ENCODE data around the gene MT1F. TPM values are rescaled to one million over a fixed set of nuclear protein-coding genes. Genes with fewer than 3 reads are reported as not detected.
"Not testable (repeated sequence)": the region's sequence is repeated elsewhere in the genome, so short reads cannot be mapped to it uniquely, and the experiment has no call there.

The MT1F gene
- total RNA-seq, 1 donor from 2014 or later = 6.3 TPM

- H3K27ac Mint-ChIP-seq = no peak overlapping the region
- DNase-seq (ENCODE audit: low spot score, unreplicated experiment) = no peak
- H3K36me3 Mint-ChIP-seq (ENCODE audit: insufficient read depth) = no peaks in the 10 kb centered on the region
- peaks cover 5% of the 10 kb centered on the region for H3K4me1 Mint-ChIP-seq (ENCODE audit: low read depth)
- H3K4me3 Mint-ChIP-seq (ENCODE audit: low read depth) = no peak overlapping the region
- peaks cover 97% of the 10 kb centered on the region for H3K27me3 Mint-ChIP-seq
- H3K9me3 Mint-ChIP-seq (ENCODE audit: low read depth) = no peaks in the 10 kb centered on the region
- TF ChIP-seq, protein P1, sequence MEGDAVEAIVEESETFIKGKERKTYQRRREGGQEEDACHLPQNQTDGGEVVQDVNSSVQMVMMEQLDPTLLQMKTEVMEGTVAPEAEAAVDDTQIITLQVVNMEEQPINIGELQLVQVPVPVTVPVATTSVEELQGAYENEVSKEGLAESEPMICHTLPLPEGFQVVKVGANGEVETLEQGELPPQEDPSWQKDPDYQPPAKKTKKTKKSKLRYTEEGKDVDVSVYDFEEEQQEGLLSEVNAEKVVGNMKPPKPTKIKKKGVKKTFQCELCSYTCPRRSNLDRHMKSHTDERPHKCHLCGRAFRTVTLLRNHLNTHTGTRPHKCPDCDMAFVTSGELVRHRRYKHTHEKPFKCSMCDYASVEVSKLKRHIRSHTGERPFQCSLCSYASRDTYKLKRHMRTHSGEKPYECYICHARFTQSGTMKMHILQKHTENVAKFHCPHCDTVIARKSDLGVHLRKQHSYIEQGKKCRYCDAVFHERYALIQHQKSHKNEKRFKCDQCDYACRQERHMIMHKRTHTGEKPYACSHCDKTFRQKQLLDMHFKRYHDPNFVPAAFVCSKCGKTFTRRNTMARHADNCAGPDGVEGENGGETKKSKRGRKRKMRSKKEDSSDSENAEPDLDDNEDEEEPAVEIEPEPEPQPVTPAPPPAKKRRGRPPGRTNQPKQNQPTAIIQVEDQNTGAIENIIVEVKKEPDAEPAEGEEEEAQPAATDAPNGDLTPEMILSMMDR (IDR thresholded peaks at IDR 0.05; ENCODE audit: unreplicated experiment) = no peak
Observed at GRCh38 chr16:56662357-56663354, 4.9 kb downstream of the MT1F start.

DNA sequence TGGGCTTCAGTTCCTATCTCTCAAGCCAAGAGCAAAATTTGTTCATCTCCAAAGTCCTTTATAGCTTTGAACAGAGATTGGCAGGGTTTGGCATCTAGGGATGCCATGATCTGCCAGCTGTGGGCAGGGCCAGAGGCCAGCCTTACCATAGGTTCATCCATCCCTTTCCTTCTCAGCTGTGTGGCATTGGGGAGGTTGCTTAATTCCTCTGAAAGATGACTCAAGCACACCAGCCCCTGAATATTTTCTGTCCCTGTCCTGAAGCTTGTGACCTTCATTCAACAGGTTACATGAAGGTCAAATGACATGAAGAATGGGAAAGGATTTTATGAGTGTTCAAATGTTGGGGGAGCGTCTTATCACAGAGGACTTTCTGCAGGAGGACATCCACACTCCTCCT, 6.7 kb downstream of the MT1F start:
- no peaks in the 10 kb centered on the region for H3K36me3 Mint-ChIP-seq (ENCODE audit: insufficient read depth)
- H3K4me1 Mint-ChIP-seq (ENCODE audit: low read depth) = no peaks in the 10 kb centered on the region
- H3K4me3 Mint-ChIP-seq (ENCODE audit: low read depth) = no peak overlapping the region
- peaks cover 97% of the 10 kb centered on the region for H3K27me3 Mint-ChIP-seq
- H3K9me3 Mint-ChIP-seq (ENCODE audit: low read depth) = no peaks in the 10 kb centered on the region
- no peak for DNase-seq (ENCODE audit: low spot score, unreplicated experiment)
- no peak overlapping the region for H3K27ac Mint-ChIP-seq
- TF ChIP-seq, protein P1 (IDR thresholded peaks at IDR 0.05; ENCODE audit: unreplicated experiment) = no peak

- H3K4me3 Mint-ChIP-seq (ENCODE audit: low read depth); H3K9me3 Mint-ChIP-seq (ENCODE audit: low read depth): not testable (repeated sequence)
- peaks cover 97% of the 10 kb centered on the region for H3K27me3 Mint-ChIP-seq
Observed at GRCh38 chr16:56665286-56666261, 7.8 kb downstream of the MT1F start.

GRCh38 chr16:56667581-56668571, 10.1 kb downstream of the MT1F start, which contains the start of gene MT1G:
MT1G (minus strand) TSS chr16:56668065; CDS start chr16:56667993, 72 bp downstream.
- no peak for DNase-seq (ENCODE audit: low spot score, unreplicated experiment)
- no peak within 1 kb of the TSS for H3K4me3 Mint-ChIP-seq (ENCODE audit: low read depth)
- no peaks in the 10 kb centered on the region for H3K36me3 Mint-ChIP-seq (ENCODE audit: insufficient read depth)
- H3K9me3 Mint-ChIP-seq (ENCODE audit: low read depth) = no peaks in the 10 kb centered on the region
- TF ChIP-seq, protein P1 (IDR thresholded peaks at IDR 0.05; ENCODE audit: unreplicated experiment) = no peak
- no peaks in the 10 kb centered on the region for H3K4me1 Mint-ChIP-seq (ENCODE audit: low read depth)
- peaks cover 98% of the 10 kb centered on the region for H3K27me3 Mint-ChIP-seq
- no peak within 1 kb of the TSS for H3K27ac Mint-ChIP-seq

More at GRCh38 chr16:56665286-56666261, 7.8 kb downstream of the MT1F start:
- DNase-seq (ENCODE audit: low spot score, unreplicated experiment); H3K4me1 Mint-ChIP-seq (ENCODE audit: low read depth); H3K27ac Mint-ChIP-seq; H3K36me3 Mint-ChIP-seq (ENCODE audit: insufficient read depth): not testable (repeated sequence)
